K562 (cell line): Measurements from ENCODE around the gene PDCD1. TPM values are rescaled to one million over a fixed set of nuclear protein-coding genes. Genes with fewer than 3 reads are reported as not detected.

ENCODE experiments used
- ATAC-seq: fragments of 200-7000 bp; cut with Tn5 transposase; 3 replicates; pipeline ENCODE4 v1.9.1; 2020; ENCODE audit warnings: moderate library complexity
- BruUV-seq: library from RNA; stranded (reverse); fragments of 400-500 nt; replicated peaks from 2 replicates; lab custom pipeline; 2021; lab: Mats Ljungman, UMichigan
- CTCF ChIA-PET: fragments of 300-600 bp; formaldehyde crosslinking; extraction: SDS; loops from one replicate; lab custom pipeline; 2021; ENCODE audit warnings: low intra/inter-chr PET ratio; lab: Yijun Ruan, JAX
- POLR2A ChIA-PET: fragments of 300-600, 350-650 bp; sonication (Branson Sonifier 250); formaldehyde crosslinking; extraction: SDS; loops from one replicate; lab custom pipeline; 2021; ENCODE audit warnings: antibody characterized with exemption, inconsistent platforms; lab: Yijun Ruan, JAX
- DNase-seq, 4 experiments: peaks; one replicate each; pipeline versions ENCODE4 v3.0.0 to v3.0.0-alpha.2; 2011 to 2018; ENCODE audit warnings: low spot score in 3 of 4, mixed read lengths in 3 of 4; ENCODE audit errors: extremely low read depth in 1 of 4
- FAIRE-seq: peaks from 2 replicates; lab custom pipeline; 2011; peaks lifted over from hg19 to GRCh38; lab: Jason Lieb, UNC
- H2AFZ ChIP-seq: 2 replicates; pipeline ENCODE4 v1.6.0; 2011; ENCODE audit warnings: low read depth, low read length, control low read depth, inconsistent platforms
- H3K27ac ChIP-seq: fragments of 200-600 bp; 3 replicates; pipeline ENCODE4 v1.8.0; 2011; ENCODE audit warnings: low read depth, mild to moderate bottlenecking, control low read depth, inconsistent platforms, low read length, moderate library complexity, mixed read lengths; ENCODE audit errors: extremely low read depth
- H3K27me3 ChIP-seq, 2 experiments: fragments of 300-600 bp in 1 of 2; 2 replicates in 1 of 2; 3 replicates in 1 of 2; pipeline versions ENCODE4 v1.6.0 to v1.8.0; 2011; ENCODE audit warnings: inconsistent platforms in 2 of 2, low read length in 2 of 2, mild to moderate bottlenecking in 1 of 2, mixed read lengths in 1 of 2, moderate library complexity in 1 of 2; ENCODE audit not compliant: control insufficient read depth in 2 of 2, insufficient read depth in 2 of 2
- H3K36me3 ChIP-seq: fragments of 300-600 bp; 3 replicates; pipeline ENCODE4 v1.8.0; 2011; ENCODE audit warnings: mild to moderate bottlenecking, low read length, inconsistent platforms; ENCODE audit not compliant: control insufficient read depth, insufficient read depth
- H3K4me1 ChIP-seq, 2 experiments: fragments of 200-600 bp in 1 of 2; replicated peaks in 1 of 2; 2 replicates in 1 of 2; 3 replicates in 1 of 2; pipeline versions ENCODE4 v1.5.1 to v1.8.0; 2011; ENCODE audit warnings: inconsistent platforms in 2 of 2, low read length in 2 of 2, mild to moderate bottlenecking in 1 of 2, mixed read lengths in 1 of 2, moderate library complexity in 1 of 2; ENCODE audit not compliant: control insufficient read depth in 2 of 2, insufficient read depth in 2 of 2
- H3K4me2 ChIP-seq: 2 replicates; pipeline ENCODE4 v1.6.1; 2011; ENCODE audit warnings: low read length, control low read depth, inconsistent platforms, mixed read lengths; ENCODE audit not compliant: insufficient read depth
- H3K4me3 ChIP-seq: fragments of 200-600 bp; sonication (generic), shearing (Covaris generic); 2 replicates; pipeline ENCODE4 v1.5.1; 2016; ENCODE audit warnings: control low read depth, inconsistent platforms
- H3K79me2 ChIP-seq: fragments of 200-600 bp; 3 replicates; pipeline ENCODE4 v1.8.0; 2011; ENCODE audit warnings: low read length, inconsistent platforms; ENCODE audit not compliant: control insufficient read depth, insufficient read depth
- H3K9ac ChIP-seq, 2 experiments: 2 replicates each; pipeline versions ENCODE4 v1.6.0 to v1.6.1; 2011; ENCODE audit warnings: low read depth in 2 of 2, low read length in 2 of 2, control low read depth in 1 of 2, inconsistent platforms in 1 of 2, mild to moderate bottlenecking in 1 of 2, mixed read lengths in 1 of 2; ENCODE audit not compliant: insufficient read depth in 1 of 2
- H3K9me1 ChIP-seq: one replicate; pipeline ENCODE4 v1.6.0; 2011; ENCODE audit warnings: inconsistent platforms, mild to moderate bottlenecking, low read length, moderate library complexity; ENCODE audit not compliant: control insufficient read depth, insufficient read depth
- H3K9me3 ChIP-seq: replicated peaks from 2 replicates; pipeline ENCODE4 v1.5.1; 2011; ENCODE audit warnings: low read depth, low read length, inconsistent platforms; ENCODE audit not compliant: control insufficient read depth, insufficient read depth
- H4K20me1 ChIP-seq: replicated peaks from 2 replicates; pipeline ENCODE4 v1.6.1; 2011; ENCODE audit warnings: low read length, inconsistent platforms, mixed read lengths; ENCODE audit not compliant: control insufficient read depth, insufficient read depth
- GABPB1 ChIP-seq: sonication (generic); formaldehyde crosslinking; IDR thresholded peaks from 2 replicates; pipeline ENCODE4 v1.8.0; 2022; ENCODE audit warnings: mild to moderate bottlenecking, missing genetic modification reagents
- MED1 ChIP-seq: sonication (generic); formaldehyde crosslinking; IDR thresholded peaks from 2 replicates; pipeline ENCODE4 v1.8.1; 2023; ENCODE audit warnings: missing genetic modification reagents, borderline replicate concordance
- WGBS: fragments of 100-300 bp; shearing (Covaris generic); methylation state at CpG from one replicate; pipeline ENCODE4 v1.1.6; 2016; ENCODE audit warnings: low coverage, mixed read lengths; ENCODE audit not compliant: insufficient coverage; ENCODE audit errors: missing lambda C conversion rate; 5-methylcytosine and 5-hydroxymethylcytosine counted together
- in situ Hi-C: fragments of 300-500 bp; cut with MboI; formaldehyde crosslinking; loops from 4 replicates; pipeline ENCODE4 v1.15.0; 2018; ENCODE audit warnings: inconsistent platforms, mixed read lengths
- intact Hi-C: fragments of 100-400 bp; cut with micrococcal nuclease; formaldehyde crosslinking; loops from 2 replicates; pipeline ENCODE4 v1.14.2; 2022
- polyA plus RNA-seq, 8 experiments: library from polyadenylated mRNA; depleted of rRNA in 4 of 8; stranded (reverse) in 5 of 8; unstranded in 3 of 8; fragments of >200 nt; fragmentation: Nextera tagmentation in 2 of 8; fragmentation: Illumina TruSeq in 1 of 8; extraction: Ambion mirVana in 2 of 8; extraction: Trizol in 1 of 8; gene quantifications; 2 replicates each; pipeline versions ENCODE4 v1.2.1 to v1.2.3, GENCODE V29; 2011 to 2014; ENCODE audit warnings: inconsistent platforms in 1 of 8, missing spikeins in 1 of 8
- total RNA-seq, 7 experiments: library from RNA; depleted of rRNA in 6 of 7; stranded (reverse); fragments of >200 nt in 6 of 7; fragmentation: Illumina TruSeq in 2 of 7; extraction: Trizol in 2 of 7; gene quantifications; 2 replicates each; pipeline versions ENCODE4 v1.2.1 to v1.2.3, GENCODE V29; 2011 to 2021; ENCODE audit warnings: low replicate concordance in 1 of 7
- TF ChIP-seq, protein P1 (sequence below): fragments of 450-650 bp; IDR thresholded peaks from 2 replicates; pipeline ENCODE4 v1.6.1; 2016; ENCODE audit warnings: mild to moderate bottlenecking, moderate library complexity
- TF ChIP-seq, protein P2 (sequence below): fragments of 200-400 bp; formaldehyde crosslinking; IDR thresholded peaks from 2 replicates; pipeline ENCODE4 v1.6.1; 2017; ENCODE audit warnings: mild to moderate bottlenecking, low read depth, low read length, moderate library complexity
- TF ChIP-seq, protein P3 (sequence below): IDR thresholded peaks from 2 replicates; pipeline ENCODE4 v1.6.1; 2014; ENCODE audit warnings: antibody characterized with exemption

Gene PDCD1
- total and polyA plus RNA-seq, 9 of the 15 experiments (the other 6 are each of a cell fraction or from before 2014, with no cell fraction given) = 0.15 to 2.5 (median 1.0) TPM; not detected in 2

DNA sequence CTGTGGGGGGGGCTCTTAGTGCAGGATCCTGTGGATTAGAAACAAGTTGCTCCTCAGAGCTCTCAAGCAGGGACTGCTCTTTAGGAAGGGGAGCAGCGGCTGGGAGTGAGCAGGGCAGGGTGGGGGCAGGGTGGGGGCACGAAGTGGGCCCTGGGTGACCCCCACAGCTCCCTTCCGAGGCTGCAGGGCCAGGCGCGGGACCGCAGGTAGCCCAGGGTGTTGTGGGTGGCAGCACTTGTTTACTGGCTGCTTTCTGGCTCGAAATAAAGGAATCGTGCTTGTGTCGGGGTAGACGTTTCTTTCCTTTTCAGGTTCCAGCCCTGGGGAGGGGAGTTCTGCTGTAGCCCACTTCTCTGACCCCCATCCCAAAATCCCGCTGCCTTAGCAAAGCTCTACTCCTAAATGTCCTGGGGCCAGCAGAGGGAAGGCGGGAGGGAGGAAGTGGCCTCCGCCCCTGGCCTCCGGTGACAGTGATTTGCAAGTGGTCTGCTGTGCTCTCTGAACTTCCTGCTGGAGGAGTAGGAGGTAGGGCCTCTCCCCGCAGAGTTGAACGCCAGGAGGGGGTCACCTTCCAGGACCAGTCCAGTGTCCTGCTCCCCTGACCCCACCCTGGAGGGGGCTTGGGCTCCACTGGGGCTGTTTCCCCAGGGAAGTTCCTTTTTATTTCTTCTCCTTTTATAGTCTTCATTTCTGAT lies 41.4 kb downstream of the PDCD1 start:
- no peak for ATAC-seq
- no peak for FAIRE-seq
- intact Hi-C loops (no loop called here), in situ Hi-C loops (no loop called here)
- H2AFZ ChIP-seq = no peak overlapping the region
- H3K79me2 ChIP-seq = no peaks in the 10 kb centered on the region
- no peak for DNase-seq
- 0% methylated on average over 2 of the region's 16 CpGs for WGBS
- no peak overlapping the region for H3K9ac ChIP-seq
- ChIA-PET CTCF (no interaction called here), POLR2A (no interaction called here)
- no peaks in the 10 kb centered on the region for H4K20me1 ChIP-seq
- BruUV-seq = no TSS peak
- no peaks in the 10 kb centered on the region for H3K27me3 ChIP-seq
- no peak overlapping the region for H3K4me3 ChIP-seq
- H3K4me2 ChIP-seq = no peak overlapping the region
- no peak overlapping the region for H3K27ac ChIP-seq
- no peaks in the 10 kb centered on the region for H3K9me3 ChIP-seq
- no peaks in the 10 kb centered on the region for H3K36me3 ChIP-seq
- no peaks in the 10 kb centered on the region for H3K9me1 ChIP-seq
- peaks cover 0 to 77% of the 10 kb centered on the region in 2 experiments; a peak in 3 of 5 replicates for H3K4me1 ChIP-seq
- no peak for TF ChIP-seq MED1 (CRISPR knock-in tag)
- TF ChIP-seq, protein P1, sequence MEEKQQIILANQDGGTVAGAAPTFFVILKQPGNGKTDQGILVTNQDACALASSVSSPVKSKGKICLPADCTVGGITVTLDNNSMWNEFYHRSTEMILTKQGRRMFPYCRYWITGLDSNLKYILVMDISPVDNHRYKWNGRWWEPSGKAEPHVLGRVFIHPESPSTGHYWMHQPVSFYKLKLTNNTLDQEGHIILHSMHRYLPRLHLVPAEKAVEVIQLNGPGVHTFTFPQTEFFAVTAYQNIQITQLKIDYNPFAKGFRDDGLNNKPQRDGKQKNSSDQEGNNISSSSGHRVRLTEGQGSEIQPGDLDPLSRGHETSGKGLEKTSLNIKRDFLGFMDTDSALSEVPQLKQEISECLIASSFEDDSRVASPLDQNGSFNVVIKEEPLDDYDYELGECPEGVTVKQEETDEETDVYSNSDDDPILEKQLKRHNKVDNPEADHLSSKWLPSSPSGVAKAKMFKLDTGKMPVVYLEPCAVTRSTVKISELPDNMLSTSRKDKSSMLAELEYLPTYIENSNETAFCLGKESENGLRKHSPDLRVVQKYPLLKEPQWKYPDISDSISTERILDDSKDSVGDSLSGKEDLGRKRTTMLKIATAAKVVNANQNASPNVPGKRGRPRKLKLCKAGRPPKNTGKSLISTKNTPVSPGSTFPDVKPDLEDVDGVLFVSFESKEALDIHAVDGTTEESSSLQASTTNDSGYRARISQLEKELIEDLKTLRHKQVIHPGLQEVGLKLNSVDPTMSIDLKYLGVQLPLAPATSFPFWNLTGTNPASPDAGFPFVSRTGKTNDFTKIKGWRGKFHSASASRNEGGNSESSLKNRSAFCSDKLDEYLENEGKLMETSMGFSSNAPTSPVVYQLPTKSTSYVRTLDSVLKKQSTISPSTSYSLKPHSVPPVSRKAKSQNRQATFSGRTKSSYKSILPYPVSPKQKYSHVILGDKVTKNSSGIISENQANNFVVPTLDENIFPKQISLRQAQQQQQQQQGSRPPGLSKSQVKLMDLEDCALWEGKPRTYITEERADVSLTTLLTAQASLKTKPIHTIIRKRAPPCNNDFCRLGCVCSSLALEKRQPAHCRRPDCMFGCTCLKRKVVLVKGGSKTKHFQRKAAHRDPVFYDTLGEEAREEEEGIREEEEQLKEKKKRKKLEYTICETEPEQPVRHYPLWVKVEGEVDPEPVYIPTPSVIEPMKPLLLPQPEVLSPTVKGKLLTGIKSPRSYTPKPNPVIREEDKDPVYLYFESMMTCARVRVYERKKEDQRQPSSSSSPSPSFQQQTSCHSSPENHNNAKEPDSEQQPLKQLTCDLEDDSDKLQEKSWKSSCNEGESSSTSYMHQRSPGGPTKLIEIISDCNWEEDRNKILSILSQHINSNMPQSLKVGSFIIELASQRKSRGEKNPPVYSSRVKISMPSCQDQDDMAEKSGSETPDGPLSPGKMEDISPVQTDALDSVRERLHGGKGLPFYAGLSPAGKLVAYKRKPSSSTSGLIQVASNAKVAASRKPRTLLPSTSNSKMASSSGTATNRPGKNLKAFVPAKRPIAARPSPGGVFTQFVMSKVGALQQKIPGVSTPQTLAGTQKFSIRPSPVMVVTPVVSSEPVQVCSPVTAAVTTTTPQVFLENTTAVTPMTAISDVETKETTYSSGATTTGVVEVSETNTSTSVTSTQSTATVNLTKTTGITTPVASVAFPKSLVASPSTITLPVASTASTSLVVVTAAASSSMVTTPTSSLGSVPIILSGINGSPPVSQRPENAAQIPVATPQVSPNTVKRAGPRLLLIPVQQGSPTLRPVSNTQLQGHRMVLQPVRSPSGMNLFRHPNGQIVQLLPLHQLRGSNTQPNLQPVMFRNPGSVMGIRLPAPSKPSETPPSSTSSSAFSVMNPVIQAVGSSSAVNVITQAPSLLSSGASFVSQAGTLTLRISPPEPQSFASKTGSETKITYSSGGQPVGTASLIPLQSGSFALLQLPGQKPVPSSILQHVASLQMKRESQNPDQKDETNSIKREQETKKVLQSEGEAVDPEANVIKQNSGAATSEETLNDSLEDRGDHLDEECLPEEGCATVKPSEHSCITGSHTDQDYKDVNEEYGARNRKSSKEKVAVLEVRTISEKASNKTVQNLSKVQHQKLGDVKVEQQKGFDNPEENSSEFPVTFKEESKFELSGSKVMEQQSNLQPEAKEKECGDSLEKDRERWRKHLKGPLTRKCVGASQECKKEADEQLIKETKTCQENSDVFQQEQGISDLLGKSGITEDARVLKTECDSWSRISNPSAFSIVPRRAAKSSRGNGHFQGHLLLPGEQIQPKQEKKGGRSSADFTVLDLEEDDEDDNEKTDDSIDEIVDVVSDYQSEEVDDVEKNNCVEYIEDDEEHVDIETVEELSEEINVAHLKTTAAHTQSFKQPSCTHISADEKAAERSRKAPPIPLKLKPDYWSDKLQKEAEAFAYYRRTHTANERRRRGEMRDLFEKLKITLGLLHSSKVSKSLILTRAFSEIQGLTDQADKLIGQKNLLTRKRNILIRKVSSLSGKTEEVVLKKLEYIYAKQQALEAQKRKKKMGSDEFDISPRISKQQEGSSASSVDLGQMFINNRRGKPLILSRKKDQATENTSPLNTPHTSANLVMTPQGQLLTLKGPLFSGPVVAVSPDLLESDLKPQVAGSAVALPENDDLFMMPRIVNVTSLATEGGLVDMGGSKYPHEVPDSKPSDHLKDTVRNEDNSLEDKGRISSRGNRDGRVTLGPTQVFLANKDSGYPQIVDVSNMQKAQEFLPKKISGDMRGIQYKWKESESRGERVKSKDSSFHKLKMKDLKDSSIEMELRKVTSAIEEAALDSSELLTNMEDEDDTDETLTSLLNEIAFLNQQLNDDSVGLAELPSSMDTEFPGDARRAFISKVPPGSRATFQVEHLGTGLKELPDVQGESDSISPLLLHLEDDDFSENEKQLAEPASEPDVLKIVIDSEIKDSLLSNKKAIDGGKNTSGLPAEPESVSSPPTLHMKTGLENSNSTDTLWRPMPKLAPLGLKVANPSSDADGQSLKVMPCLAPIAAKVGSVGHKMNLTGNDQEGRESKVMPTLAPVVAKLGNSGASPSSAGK = no peak
- TF ChIP-seq, protein P2, sequence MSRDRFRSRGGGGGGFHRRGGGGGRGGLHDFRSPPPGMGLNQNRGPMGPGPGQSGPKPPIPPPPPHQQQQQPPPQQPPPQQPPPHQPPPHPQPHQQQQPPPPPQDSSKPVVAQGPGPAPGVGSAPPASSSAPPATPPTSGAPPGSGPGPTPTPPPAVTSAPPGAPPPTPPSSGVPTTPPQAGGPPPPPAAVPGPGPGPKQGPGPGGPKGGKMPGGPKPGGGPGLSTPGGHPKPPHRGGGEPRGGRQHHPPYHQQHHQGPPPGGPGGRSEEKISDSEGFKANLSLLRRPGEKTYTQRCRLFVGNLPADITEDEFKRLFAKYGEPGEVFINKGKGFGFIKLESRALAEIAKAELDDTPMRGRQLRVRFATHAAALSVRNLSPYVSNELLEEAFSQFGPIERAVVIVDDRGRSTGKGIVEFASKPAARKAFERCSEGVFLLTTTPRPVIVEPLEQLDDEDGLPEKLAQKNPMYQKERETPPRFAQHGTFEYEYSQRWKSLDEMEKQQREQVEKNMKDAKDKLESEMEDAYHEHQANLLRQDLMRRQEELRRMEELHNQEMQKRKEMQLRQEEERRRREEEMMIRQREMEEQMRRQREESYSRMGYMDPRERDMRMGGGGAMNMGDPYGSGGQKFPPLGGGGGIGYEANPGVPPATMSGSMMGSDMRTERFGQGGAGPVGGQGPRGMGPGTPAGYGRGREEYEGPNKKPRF = no peak
- TF ChIP-seq, protein P3, sequence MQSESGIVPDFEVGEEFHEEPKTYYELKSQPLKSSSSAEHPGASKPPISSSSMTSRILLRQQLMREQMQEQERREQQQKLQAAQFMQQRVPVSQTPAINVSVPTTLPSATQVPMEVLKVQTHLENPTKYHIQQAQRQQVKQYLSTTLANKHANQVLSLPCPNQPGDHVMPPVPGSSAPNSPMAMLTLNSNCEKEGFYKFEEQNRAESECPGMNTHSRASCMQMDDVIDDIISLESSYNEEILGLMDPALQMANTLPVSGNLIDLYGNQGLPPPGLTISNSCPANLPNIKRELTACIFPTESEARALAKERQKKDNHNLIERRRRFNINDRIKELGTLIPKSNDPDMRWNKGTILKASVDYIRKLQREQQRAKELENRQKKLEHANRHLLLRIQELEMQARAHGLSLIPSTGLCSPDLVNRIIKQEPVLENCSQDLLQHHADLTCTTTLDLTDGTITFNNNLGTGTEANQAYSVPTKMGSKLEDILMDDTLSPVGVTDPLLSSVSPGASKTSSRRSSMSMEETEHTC = no peak
- TF ChIP-seq GABPB1 = no peak
